H9 (cell line): ENCODE results near the gene TENM4. TPM values are rescaled to one million over a fixed set of nuclear protein-coding genes. Genes with fewer than 3 reads are reported as not detected.

Experiments used
- DNase-seq: peaks from one replicate; pipeline ENCODE4 v3.0.0-alpha.2; 2017
- H2AFZ ChIP-seq: one replicate; pipeline ENCODE4 v1.6.1; 2013; ENCODE audit warnings: mild to moderate bottlenecking, low read length, control low read depth, moderate library complexity
- H2AK5ac ChIP-seq: 2 replicates; pipeline ENCODE4 v1.6.1; 2013; ENCODE audit warnings: low read length, control low read depth, mixed read lengths; ENCODE audit not compliant: insufficient read length
- H2BK120ac ChIP-seq: one replicate; pipeline ENCODE4 v1.6.1; 2013; ENCODE audit warnings: low read depth, mild to moderate bottlenecking, low read length, control low read depth, inconsistent platforms; ENCODE audit not compliant: poor library complexity, severe bottlenecking
- H2BK12ac ChIP-seq: 2 replicates; pipeline ENCODE4 v1.6.1; 2013; ENCODE audit warnings: low read length, control low read depth, mixed read lengths, low read depth; ENCODE audit not compliant: insufficient read length
- H2BK15ac ChIP-seq: 2 replicates; pipeline ENCODE4 v1.6.1; 2013; ENCODE audit warnings: low read depth, low read length, control low read depth
- H2BK20ac ChIP-seq: one replicate; pipeline ENCODE4 v1.6.1; 2013; ENCODE audit warnings: low read depth, mild to moderate bottlenecking, low read length, control low read depth, inconsistent platforms; ENCODE audit not compliant: poor library complexity, severe bottlenecking
- H2BK5ac ChIP-seq: 2 replicates; pipeline ENCODE4 v1.6.1; 2013; ENCODE audit warnings: low read length, control low read depth, mixed read lengths; ENCODE audit not compliant: insufficient read length
- H3K14ac ChIP-seq: 2 replicates; pipeline ENCODE4 v1.6.1; 2013; ENCODE audit warnings: low read length, control low read depth; ENCODE audit not compliant: insufficient read depth
- H3K18ac ChIP-seq: 2 replicates; pipeline ENCODE4 v1.6.1; 2013; ENCODE audit warnings: low read depth, mild to moderate bottlenecking, mixed read lengths, low read length, control low read depth; ENCODE audit not compliant: insufficient read length
- H3K23ac ChIP-seq: 2 replicates; pipeline ENCODE4 v1.6.1; 2013; ENCODE audit warnings: low read length, control low read depth, mixed read lengths, low read depth; ENCODE audit not compliant: insufficient read length
- H3K23me2 ChIP-seq: 2 replicates; pipeline ENCODE4 v1.6.1; 2013; ENCODE audit warnings: low read depth, mild to moderate bottlenecking, mixed read lengths, low read length, control low read depth; ENCODE audit not compliant: insufficient read length, poor library complexity, severe bottlenecking
- H3K27ac ChIP-seq: 2 replicates; pipeline ENCODE4 v1.5.1; 2013; ENCODE audit warnings: low read length, control low read depth, mixed read lengths, low read depth; ENCODE audit not compliant: insufficient read length
- H3K27me3 ChIP-seq: 2 replicates; pipeline ENCODE4 v1.6.1; 2013; ENCODE audit warnings: low read length, control low read depth, inconsistent platforms; ENCODE audit not compliant: insufficient read depth
- H3K4ac ChIP-seq: 2 replicates; pipeline ENCODE4 v1.6.1; 2013; ENCODE audit warnings: low read depth, mild to moderate bottlenecking, control low read depth, inconsistent platforms, low read length, moderate library complexity
- H3K4me1 ChIP-seq: 2 replicates; pipeline ENCODE4 v1.6.1; 2013; ENCODE audit warnings: low read length, control low read depth, inconsistent platforms; ENCODE audit not compliant: insufficient read depth
- H3K4me2 ChIP-seq: 2 replicates; pipeline ENCODE4 v1.6.1; 2013; ENCODE audit warnings: low read length, control low read depth, mixed read lengths; ENCODE audit not compliant: insufficient read length, insufficient read depth
- H3K56ac ChIP-seq: 2 replicates; pipeline ENCODE4 v1.6.1; 2013; ENCODE audit warnings: low read depth, mild to moderate bottlenecking, mixed read lengths, low read length, control low read depth; ENCODE audit not compliant: insufficient read length
- H3K79me1 ChIP-seq: 2 replicates; pipeline ENCODE4 v1.6.1; 2013; ENCODE audit warnings: low read depth, mild to moderate bottlenecking, moderate library complexity, low read length, control low read depth, inconsistent platforms; ENCODE audit not compliant: insufficient read depth, poor library complexity, severe bottlenecking
- H3K79me2 ChIP-seq: 2 replicates; pipeline ENCODE4 v1.6.1; 2013; ENCODE audit warnings: low read length, control low read depth, inconsistent platforms; ENCODE audit not compliant: insufficient read depth
- H3K9ac ChIP-seq: 2 replicates; pipeline ENCODE4 v1.6.1; 2013; ENCODE audit warnings: low read length, control low read depth, mixed read lengths; ENCODE audit not compliant: insufficient read length; ENCODE audit errors: extremely low read depth
- H3K9me3 ChIP-seq: one replicate; pipeline ENCODE4 v1.6.1; 2013; ENCODE audit warnings: low read depth, low read length, inconsistent platforms; ENCODE audit not compliant: control insufficient read depth
- H3T11ph ChIP-seq: one replicate; pipeline ENCODE4 v1.6.1; 2013; ENCODE audit warnings: mild to moderate bottlenecking, low read length, control low read depth, inconsistent platforms
- H4K20me1 ChIP-seq: one replicate; pipeline ENCODE4 v1.6.1; 2013; ENCODE audit not compliant: control insufficient read depth, insufficient read length, insufficient read depth
- H4K5ac ChIP-seq: 2 replicates; pipeline ENCODE4 v1.6.1; 2013; ENCODE audit warnings: low read depth, mild to moderate bottlenecking, mixed read lengths, low read length, control low read depth; ENCODE audit not compliant: insufficient read length
- H4K8ac ChIP-seq: replicated peaks from 2 replicates; pipeline ENCODE4 v1.6.1; 2013; ENCODE audit warnings: low read length, control low read depth, mixed read lengths, low read depth; ENCODE audit not compliant: insufficient read length
- H4K91ac ChIP-seq: 2 replicates; pipeline ENCODE4 v1.6.1; 2013; ENCODE audit warnings: low read depth, mild to moderate bottlenecking, moderate library complexity, mixed read lengths, low read length, control low read depth; ENCODE audit not compliant: insufficient read length
- H3K27ac Mint-ChIP-seq, 3 experiments: 2 replicates in 2 of 3; 3 replicates in 1 of 3; pipeline ENCODE4 v1.8.0; 2020 to 2021; ENCODE audit warnings: mixed read lengths in 3 of 3, mild to moderate bottlenecking in 1 of 3, moderate library complexity in 1 of 3
- H3K27me3 Mint-ChIP-seq: 2 replicates; pipeline ENCODE4 v1.8.0; 2021; ENCODE audit warnings: low read depth, mild to moderate bottlenecking, moderate library complexity, mixed read lengths
- H3K36me3 Mint-ChIP-seq, 3 experiments: 2 replicates in 2 of 3; 3 replicates in 1 of 3; pipeline ENCODE4 v1.8.0; 2020 to 2021; ENCODE audit warnings: low read depth in 3 of 3, mixed read lengths in 3 of 3; ENCODE audit not compliant: insufficient read depth in 1 of 3
- H3K4me1 Mint-ChIP-seq, 2 experiments: 2 replicates each; pipeline ENCODE4 v1.8.0; 2020; ENCODE audit warnings: mixed read lengths in 2 of 2
- H3K4me3 Mint-ChIP-seq, 2 experiments: 2 replicates in 1 of 2; 3 replicates in 1 of 2; pipeline ENCODE4 v1.8.0; 2020 to 2021; ENCODE audit warnings: mild to moderate bottlenecking in 2 of 2, mixed read lengths in 2 of 2, moderate library complexity in 1 of 2
- H3K9me3 Mint-ChIP-seq, 2 experiments: 2 replicates in 1 of 2; 3 replicates in 1 of 2; pipeline ENCODE4 v1.8.0; 2020; ENCODE audit warnings: mild to moderate bottlenecking in 2 of 2, mixed read lengths in 2 of 2, moderate library complexity in 1 of 2
- CTCF ChIP-seq: fragments of 200-600 bp; sonication (generic); conservative IDR thresholded peaks from 3 replicates; pipeline ENCODE4 v1.8.0; 2021; ENCODE audit warnings: antibody characterized with exemption, mild to moderate bottlenecking
- WGBS: extraction: QIAGEN DNeasy Blood & Tissue Kit; methylation state at CpG from one replicate; pipeline ENCODE4 v1.1.7; 2013; ENCODE audit warnings: missing lambda C conversion rate, low lambda C conversion rate, mixed read lengths; ENCODE audit not compliant: insufficient read length; ENCODE audit errors: extremely low coverage; 5-methylcytosine and 5-hydroxymethylcytosine counted together
- total RNA-seq: library from RNA; stranded (reverse); gene quantifications from 2 replicates; pipeline ENCODE4 v1.2.1, GENCODE V29; 2021

Gene TENM4
- total RNA-seq, 1 experiment from 2014 or later: 4.6 TPM

- Histone ChIP-seq H2AFZ (no peak overlapping the region), H2BK15ac (no peak overlapping the region), H2BK20ac (no peak overlapping the region), H2AK5ac (no peak overlapping the region), H3K4me1 (no peaks in the 10 kb centered on the region), H2BK12ac (no peak overlapping the region), H3K23ac (no peak overlapping the region), H3K9me3 (no peaks in the 10 kb centered on the region), H4K91ac (no peak overlapping the region), H3K4ac (no peak overlapping the region), H4K5ac (no peak overlapping the region), H2BK5ac (no peak overlapping the region), H3K27ac (no peak overlapping the region), H4K20me1 (no peaks in the 10 kb centered on the region), H3K56ac (no peak overlapping the region), H3K4me2 (no peak overlapping the region), H3K14ac (no peak overlapping the region), H3K23me2 (no peaks in the 10 kb centered on the region), H3T11ph (no peak overlapping the region), H3K79me2 (no peaks in the 10 kb centered on the region), H4K8ac (no peak overlapping the region), H3K18ac (no peak overlapping the region), H2BK120ac (no peak overlapping the region), H3K9ac (no peak overlapping the region), H3K27me3 (no peaks in the 10 kb centered on the region), H3K79me1 (no peaks in the 10 kb centered on the region)
- no peak overlapping the region for H3K27ac Mint-ChIP-seq
- H3K27me3 Mint-ChIP-seq: peaks cover 4% of the 10 kb centered on the region
- TF ChIP-seq CTCF: no peak
- no peak for DNase-seq
- H3K36me3 Mint-ChIP-seq: no peaks in the 10 kb centered on the region
- H3K9me3 Mint-ChIP-seq: no peaks in the 10 kb centered on the region
- WGBS: no CpG with 5 or more reads among the region's 4 CpGs
- H3K4me1 Mint-ChIP-seq: peaks cover 0 to 6% of the 10 kb centered on the region in 2 experiments; a peak in 3 of 4 replicates
- no peak overlapping the region for H3K4me3 Mint-ChIP-seq
These were observed 127.3 kb downstream of the TENM4 start for GRCh38 chr11:79313530-79313913.
